Osteoblast (primary cell): ENCODE results near the gene UBE2O. TPM values are rescaled to one million over a fixed set of nuclear protein-coding genes. Genes with fewer than 3 reads are reported as not detected.
"Not testable (repeated sequence)": the region's sequence is repeated elsewhere in the genome, so short reads cannot be mapped to it uniquely, and the experiment has no call there.

Experiments used
- DNase-seq: peaks from one replicate; pipeline ENCODE4 v3.0.0; 2011; ENCODE audit warnings: low spot score, mixed read lengths; ENCODE audit not compliant: insufficient read length; ENCODE audit errors: missing footprints
- H2AFZ ChIP-seq: 2 replicates; pipeline ENCODE4 v1.6.0; 2011; ENCODE audit warnings: mild to moderate bottlenecking, low read length
- H3K27ac ChIP-seq: 2 replicates; pipeline ENCODE4 v1.5.1; 2011; ENCODE audit warnings: mild to moderate bottlenecking, low read depth, low read length, moderate library complexity
- H3K27me3 ChIP-seq: 2 replicates; pipeline ENCODE4 v1.6.0; 2012; ENCODE audit warnings: mild to moderate bottlenecking, control low read depth, inconsistent platforms, low read length, moderate library complexity; ENCODE audit not compliant: insufficient read depth
- H3K36me3 ChIP-seq: 2 replicates; pipeline ENCODE4 v1.5.1; 2011; ENCODE audit warnings: mild to moderate bottlenecking, low read length, control low read depth, moderate library complexity; ENCODE audit not compliant: insufficient read depth
- H3K4me1 ChIP-seq: 2 replicates; pipeline ENCODE4 v1.5.1; 2011; ENCODE audit warnings: mild to moderate bottlenecking, low read length, control low read depth, moderate library complexity; ENCODE audit not compliant: insufficient read depth
- H3K4me2 ChIP-seq: 2 replicates; pipeline ENCODE4 v1.6.0; 2011; ENCODE audit warnings: mild to moderate bottlenecking, low read length; ENCODE audit not compliant: insufficient read depth
- H3K4me3 ChIP-seq: fragments of 200-600 bp; sonication (generic); 3 replicates; pipeline ENCODE4 v1.5.1; 2012; ENCODE audit warnings: mild to moderate bottlenecking, low read length, inconsistent platforms; ENCODE audit not compliant: insufficient read depth
- H3K79me2 ChIP-seq: 2 replicates; pipeline ENCODE4 v1.6.0; 2012; ENCODE audit warnings: mild to moderate bottlenecking, low read length, control low read depth, inconsistent platforms; ENCODE audit not compliant: insufficient read depth
- H3K9me3 ChIP-seq: 2 replicates; pipeline ENCODE4 v1.5.1; 2011; ENCODE audit warnings: low read depth, low read length, control low read depth
- H4K20me1 ChIP-seq: 2 replicates; pipeline ENCODE4 v1.6.0; 2012; ENCODE audit warnings: mild to moderate bottlenecking, low read length, control low read depth; ENCODE audit not compliant: insufficient read depth
- CTCF ChIP-seq: IDR thresholded peaks from 2 replicates; pipeline ENCODE4 v1.5.1; 2011; ENCODE audit warnings: mild to moderate bottlenecking, low read depth, low read length, moderate library complexity; ENCODE audit errors: extremely low read depth
- total RNA-seq: library from RNA; depleted of rRNA; stranded (reverse); fragments of >200 nt; gene quantifications from 2 replicates; pipeline ENCODE4 v1.2.3, GENCODE V29; 2012

UBE2O gene
- total RNA-seq, 1 donor: 19.5 TPM

- H3K4me3 ChIP-seq: no peak overlapping the region
- H3K4me1 ChIP-seq: peaks cover 10% of the 10 kb centered on the region
- no peaks in the 10 kb centered on the region for H3K27me3 ChIP-seq
- peak; percentile 65 for DNase-seq
- H2AFZ ChIP-seq: peak overlapping the region; percentile 50
- no peaks in the 10 kb centered on the region for H3K79me2 ChIP-seq
- no peaks in the 10 kb centered on the region for H4K20me1 ChIP-seq
- TF ChIP-seq CTCF: no peak
- peak overlapping the region; percentile 44 for H3K4me2 ChIP-seq
- no peaks in the 10 kb centered on the region for H3K36me3 ChIP-seq
- H3K9me3 ChIP-seq: no peaks in the 10 kb centered on the region
- peak overlapping the region; percentile 59 for H3K27ac ChIP-seq
Observed at GRCh38 chr17:76360461-76360860, 92.5 kb downstream of the UBE2O start.

GRCh38 chr17:76359776-76360175 lies 93.2 kb downstream of the UBE2O start:
- not testable (repeated sequence) for H3K79me2 ChIP-seq, H3K27me3 ChIP-seq, H3K9me3 ChIP-seq, H3K4me3 ChIP-seq, H3K4me2 ChIP-seq, H3K36me3 ChIP-seq, H2AFZ ChIP-seq, H4K20me1 ChIP-seq, DNase-seq
- peaks cover 12% of the 10 kb centered on the region for H3K4me1 ChIP-seq
- H3K27ac ChIP-seq: peak overlapping the region; percentile 59

- no peaks in the 10 kb centered on the region for H3K9me3 ChIP-seq
- H3K4me2 ChIP-seq: no peak overlapping the region
- H3K4me1 ChIP-seq: peaks cover 16% of the 10 kb centered on the region
- H2AFZ ChIP-seq: no peak overlapping the region
- H3K79me2 ChIP-seq: no peaks in the 10 kb centered on the region
- no peak overlapping the region for H3K4me3 ChIP-seq
- H3K27ac ChIP-seq: no peak overlapping the region
- DNase-seq: no peak
- no peaks in the 10 kb centered on the region for H3K36me3 ChIP-seq
- no peaks in the 10 kb centered on the region for H3K27me3 ChIP-seq
- no peak for TF ChIP-seq CTCF
- H4K20me1 ChIP-seq: no peaks in the 10 kb centered on the region
Observed at GRCh38 chr17:76359375-76359774, 93.6 kb downstream of the UBE2O start.

- H3K9me3 ChIP-seq: no peaks in the 10 kb centered on the region
- H2AFZ ChIP-seq: no peak overlapping the region
- H3K79me2 ChIP-seq: peaks cover 8% of the 10 kb centered on the region
- TF ChIP-seq CTCF: no peak
- H3K4me3 ChIP-seq: no peak overlapping the region
- no peak overlapping the region for H3K27ac ChIP-seq
- H4K20me1 ChIP-seq: no peaks in the 10 kb centered on the region
- H3K36me3 ChIP-seq: no peaks in the 10 kb centered on the region
- no peak for DNase-seq
- no peak overlapping the region for H3K4me2 ChIP-seq
- no peaks in the 10 kb centered on the region for H3K27me3 ChIP-seq
- H3K4me1 ChIP-seq: peaks cover 21% of the 10 kb centered on the region
Observed at GRCh38 chr17:76357597-76358158, 95.3 kb downstream of the UBE2O start.
